ENCODE data around the gene SENP1. TPM values are rescaled to one million over a fixed set of nuclear protein-coding genes. Genes with fewer than 3 reads are reported as not detected.

SENP1 gene
- total RNA-seq, 3 donors from 2014 or later, result 12.7 to 20.8 (median 17.4) TPM

DNA sequence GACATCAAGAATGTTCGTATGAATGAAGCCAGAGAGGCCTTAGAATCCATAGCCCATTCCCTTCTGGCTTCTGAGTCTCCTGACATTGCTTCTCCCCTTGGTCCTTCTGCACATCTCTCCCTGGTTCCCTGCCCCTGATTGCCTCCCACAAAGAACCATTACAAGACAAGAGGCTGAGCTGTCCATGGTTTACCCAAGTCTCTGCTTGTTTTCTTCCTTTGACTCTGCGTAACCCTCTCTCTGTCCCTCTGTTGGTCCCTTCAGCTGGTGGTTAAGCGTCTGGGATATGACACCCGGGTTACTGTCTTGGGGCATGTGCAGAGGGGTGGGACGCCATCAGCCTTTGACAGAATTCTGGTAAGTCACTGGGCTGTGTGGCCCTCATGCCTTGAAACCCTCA lies 29.1 kb upstream of the SENP1 start:
- TF ChIP-seq CTCF (IDR thresholded peaks at IDR 0.05), result no peak
- intact Hi-C loops (cut with DNase I, micrococcal nuclease), result no loop called here
- no peak overlapping the region for H3K4me3 ChIP-seq
- no peaks in the 10 kb centered on the region for H3K4me1 ChIP-seq (ENCODE audit: low read depth)
- DNase-seq (no peak), ATAC-seq (no peak)
- H3K9me3 ChIP-seq, result no peaks in the 10 kb centered on the region
- no peaks in the 10 kb centered on the region for H3K36me3 ChIP-seq (ENCODE audit: low read depth)

GRCh38 chr12:48132826-48133225 lies 26.9 kb upstream of the SENP1 start:
- no peaks in the 10 kb centered on the region for H3K36me3 ChIP-seq (ENCODE audit: low read depth)
- ATAC-seq (no peak), DNase-seq (no peak)
- H3K4me1 ChIP-seq (ENCODE audit: low read depth), result no peaks in the 10 kb centered on the region
- no peak for TF ChIP-seq CTCF (IDR thresholded peaks at IDR 0.05)
- no peaks in the 10 kb centered on the region for H3K9me3 ChIP-seq
- H3K4me3 ChIP-seq, result no peak overlapping the region
- intact Hi-C loops (cut with DNase I, micrococcal nuclease), result no loop called here

GRCh38 chr12:48131517-48131916 lies 25.6 kb upstream of the SENP1 start:
- ATAC-seq, result no peak
- no peaks in the 10 kb centered on the region for H3K36me3 ChIP-seq (ENCODE audit: low read depth)

GRCh38 chr12:48129376-48129775 lies 23.5 kb upstream of the SENP1 start:
- Histone ChIP-seq H3K4me1 (ENCODE audit: low read depth) (no peaks in the 10 kb centered on the region), H3K36me3 (ENCODE audit: low read depth) (no peaks in the 10 kb centered on the region), H3K4me3 (no peak overlapping the region), H3K9me3 (no peaks in the 10 kb centered on the region)
- intact Hi-C loops (cut with DNase I, micrococcal nuclease), result no loop called here
- TF ChIP-seq CTCF (IDR thresholded peaks at IDR 0.05), result no peak
- ATAC-seq, result no peak
- DNase-seq, result no peak

More at GRCh38 chr12:48131517-48131916, 25.6 kb upstream of the SENP1 start:
- intact Hi-C loops (cut with DNase I, micrococcal nuclease), result no loop called here
- DNase-seq, result no peak
- no peak overlapping the region for H3K4me3 ChIP-seq
- TF ChIP-seq CTCF (IDR thresholded peaks at IDR 0.05), result no peak
- H3K9me3 ChIP-seq, result no peaks in the 10 kb centered on the region
- no peaks in the 10 kb centered on the region for H3K4me1 ChIP-seq (ENCODE audit: low read depth)

- no peak for DNase-seq
- H3K36me3 ChIP-seq (ENCODE audit: low read depth), result no peaks in the 10 kb centered on the region
- no peaks in the 10 kb centered on the region for H3K4me1 ChIP-seq (ENCODE audit: low read depth)
- intact Hi-C loops (cut with DNase I, micrococcal nuclease), result no loop called here
- H3K4me3 ChIP-seq, result no peak overlapping the region
- no peaks in the 10 kb centered on the region for H3K9me3 ChIP-seq
- no peak for TF ChIP-seq CTCF (IDR thresholded peaks at IDR 0.05)
- no peak for ATAC-seq
Measured at GRCh38 chr12:48128800-48129199, 22.9 kb upstream of the SENP1 start.

- no peak for TF ChIP-seq CTCF (IDR thresholded peaks at IDR 0.05)
- DNase-seq, result no peak
- no peak for ATAC-seq
- H3K9me3 ChIP-seq, result no peaks in the 10 kb centered on the region
- no peaks in the 10 kb centered on the region for H3K36me3 ChIP-seq (ENCODE audit: low read depth)
- peaks cover 3% of the 10 kb centered on the region for H3K4me1 ChIP-seq (ENCODE audit: low read depth)
- H3K4me3 ChIP-seq, result no peak overlapping the region
- intact Hi-C loops (cut with DNase I, micrococcal nuclease), result no loop called here
Measured at GRCh38 chr12:48126953-48127630, 21.2 kb upstream of the SENP1 start.
